Panc1 (cell line): ENCODE measurements around the gene MED12L. TPM values are rescaled to one million over a fixed set of nuclear protein-coding genes. Genes with fewer than 3 reads are reported as not detected.

Source experiments
- ATAC-seq: fragments of 200-7000 bp; cut with Tn5 transposase; 2 replicates; pipeline ENCODE4 v1.9.1; 2020; ENCODE audit warnings: mild to moderate bottlenecking, moderate library complexity
- BruUV-seq: library from RNA; stranded (reverse); fragments of 400-500 nt; replicated peaks from 2 replicates; lab custom pipeline; 2021; lab: Mats Ljungman, UMichigan
- CTCF ChIA-PET: fragments of 300-600 bp; sonication (Branson Sonifier 250); formaldehyde crosslinking; loops from one replicate; lab custom pipeline; 2022; ENCODE audit warnings: antibody characterized with exemption; lab: Charles Lee
- POLR2A ChIA-PET: fragments of 300-600 bp; sonication (Branson Sonifier 250); formaldehyde crosslinking; loops from one replicate; lab custom pipeline; 2022; ENCODE audit warnings: antibody characterized with exemption; lab: Charles Lee
- DNase-seq: peaks from one replicate; pipeline ENCODE4 v3.0.0-alpha.2; 2010; ENCODE audit warnings: low read depth, low spot score
- H3K27ac ChIP-seq: 2 replicates; pipeline ENCODE4 v1.5.1; 2011; ENCODE audit warnings: mild to moderate bottlenecking, low read length, inconsistent platforms
- H3K27me3 ChIP-seq: fragments of 200-500 bp; sonication (Bioruptor generic); 2 replicates; pipeline ENCODE4 v1.6.0; 2014; ENCODE audit warnings: low read length, inconsistent platforms; ENCODE audit not compliant: control insufficient read depth, insufficient read depth
- H3K36me3 ChIP-seq: fragments of 200-500 bp; sonication (Bioruptor generic); 2 replicates; pipeline ENCODE4 v1.5.1; 2014; ENCODE audit warnings: inconsistent platforms, mild to moderate bottlenecking, low read length, moderate library complexity; ENCODE audit not compliant: control insufficient read depth, insufficient read depth
- H3K4me1 ChIP-seq: 2 replicates; pipeline ENCODE4 v1.5.1; 2011; ENCODE audit warnings: inconsistent platforms, mild to moderate bottlenecking, low read length, moderate library complexity; ENCODE audit not compliant: control insufficient read depth, insufficient read depth
- H3K4me3 ChIP-seq, 2 experiments: 2 replicates each; pipeline ENCODE4 v1.5.1; 2011 to 2012; ENCODE audit warnings: low read depth in 2 of 2, low read length in 2 of 2, mild to moderate bottlenecking in 2 of 2, inconsistent platforms in 1 of 2, moderate library complexity in 1 of 2
- H3K9me3 ChIP-seq: fragments of 200-500 bp; sonication (Bioruptor generic); 2 replicates; pipeline ENCODE4 v1.5.1; 2014; ENCODE audit warnings: low read depth, mild to moderate bottlenecking, inconsistent platforms, low read length, moderate library complexity; ENCODE audit not compliant: control insufficient read depth, insufficient read depth
- POLR2AphosphoS5 ChIP-seq: IDR thresholded peaks from 2 replicates; pipeline ENCODE4 v1.6.1; 2012; ENCODE audit warnings: mild to moderate bottlenecking, low read depth, low read length, moderate library complexity
- SIN3A ChIP-seq: IDR thresholded peaks from 2 replicates; pipeline ENCODE4 v1.6.1; 2012; ENCODE audit warnings: low read depth, mild to moderate bottlenecking, low read length, moderate library complexity, borderline replicate concordance; ENCODE audit not compliant: insufficient read depth
- TCF7L2 ChIP-seq: IDR thresholded peaks from 2 replicates; pipeline ENCODE4 v1.6.1; 2011; ENCODE audit warnings: mild to moderate bottlenecking, low read depth, low read length, inconsistent platforms
- in situ Hi-C: cut with HindIII; loops from 2 replicates; pipeline ENCODE4 v1.10.0; 2016; ENCODE audit warnings: low sequenced_read_pairs, low pct_unique_long_range_greater_than_20kb
- intact Hi-C: fragments of 100-400 bp; cut with micrococcal nuclease; formaldehyde crosslinking; loops from one replicate; pipeline ENCODE4 v1.10.0; 2022; ENCODE audit not compliant: unreplicated experiment
- total RNA-seq: library from RNA; stranded (reverse); gene quantifications from one replicate; pipeline ENCODE4 v1.2.1, GENCODE V29; 2021; ENCODE audit not compliant: unreplicated experiment
- TF ChIP-seq, protein P1 (sequence below), 2 experiments: IDR thresholded peaks; 2 replicates each; pipeline ENCODE4 v1.6.1; 2011 to 2012; ENCODE audit warnings: low read depth in 2 of 2, control low read depth in 1 of 2, low read length in 1 of 2, mild to moderate bottlenecking in 1 of 2, moderate library complexity in 1 of 2; ENCODE audit not compliant: insufficient read depth in 1 of 2

The MED12L gene
- total RNA-seq, 1 experiment from 2014 or later, result 2.8 TPM

DNA sequence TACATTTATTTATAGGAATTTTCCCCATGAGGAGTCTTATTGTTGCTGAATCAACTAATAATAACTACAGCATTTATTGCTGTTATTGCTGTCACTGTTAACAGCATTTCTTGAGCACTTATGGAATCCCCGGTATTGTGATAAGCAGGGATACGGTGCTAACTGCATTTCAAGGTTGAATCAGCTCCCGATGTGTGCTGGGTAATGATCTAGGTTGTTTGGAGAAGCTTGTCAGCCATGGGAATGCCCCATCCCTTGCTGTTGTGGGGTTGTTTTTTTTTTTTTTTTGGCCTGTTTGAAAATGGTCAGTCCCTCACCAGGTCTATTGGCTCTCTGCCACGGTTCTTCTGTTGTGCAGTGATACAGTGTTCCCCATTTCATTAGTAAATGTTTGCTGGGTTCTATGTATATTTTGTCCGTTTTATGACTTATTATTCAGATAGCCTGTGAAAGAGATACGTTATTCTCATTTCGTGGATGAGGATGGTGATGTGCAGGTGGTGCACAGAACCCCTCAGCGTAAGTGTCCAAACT lies 48.5 kb downstream of the MED12L start:
- POLR2A ChIA-PET, result interaction anchor here (0.6 kb wide), 1 partner anchor 48 kb away, joined by 6 read pairs; no protein-coding TSS in a partner anchor

DNA sequence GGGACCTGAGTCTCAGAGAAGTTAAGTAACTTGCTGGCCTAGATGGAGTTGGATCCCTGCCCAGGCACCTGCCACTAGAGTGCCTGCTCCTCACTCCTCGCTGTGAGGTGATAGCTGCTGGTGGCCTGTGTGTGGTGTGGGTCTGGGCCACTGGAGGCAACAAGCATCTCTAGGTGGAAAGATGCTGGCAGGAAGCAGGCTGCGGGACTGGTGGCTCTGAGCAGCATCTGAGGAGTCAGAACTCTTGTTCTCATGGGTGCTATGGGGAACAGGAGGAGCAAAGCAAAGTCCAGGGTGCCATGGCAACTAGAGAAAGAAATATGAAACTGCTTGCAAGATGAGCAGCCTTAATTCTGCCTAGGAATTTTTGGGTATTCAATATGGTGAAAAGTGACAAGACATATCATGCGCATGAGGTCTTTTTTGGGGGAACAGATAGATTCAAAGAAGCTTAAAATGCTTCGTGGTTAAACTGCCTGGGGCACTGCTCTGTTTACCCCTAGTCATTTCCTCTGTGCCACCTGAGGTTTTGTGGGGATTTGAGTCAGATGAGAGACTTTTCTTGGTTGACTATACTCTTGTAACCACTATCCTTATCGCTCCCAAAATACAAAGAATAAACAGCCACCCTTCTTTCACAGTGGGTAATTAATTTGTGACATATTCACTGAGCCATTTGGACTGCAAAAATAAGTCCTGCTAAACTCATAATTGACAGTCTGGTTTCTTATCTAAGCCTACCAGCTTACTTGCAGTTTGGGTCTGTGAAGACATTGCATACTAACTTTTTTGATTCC lies 50.3 kb downstream of the MED12L start:
- H3K27ac ChIP-seq, result no peak overlapping the region
- DNase-seq, result no peak
- no TSS peak for BruUV-seq
- no peak overlapping the region for H3K4me3 ChIP-seq
- intact Hi-C loops, result no loop called here
- ChIA-PET CTCF (interaction anchor here (0.9 kb wide), 1 partner anchor 144 kb away, joined by 3 read pairs; no protein-coding TSS in a partner anchor), POLR2A (no interaction called here)
- no peaks in the 10 kb centered on the region for H3K4me1 ChIP-seq
- in situ Hi-C loops, result no loop called here
- H3K9me3 ChIP-seq, result no peaks in the 10 kb centered on the region
- no peaks in the 10 kb centered on the region for H3K36me3 ChIP-seq
- ATAC-seq, result no peak; the same call in 1 of the 2 replicates
- peaks cover 5% of the 10 kb centered on the region; the same call in 1 of the 2 replicates for H3K27me3 ChIP-seq
- TF ChIP-seq SIN3A (no peak), TCF7L2 (no peak), POLR2AphosphoS5 (no peak)
- TF ChIP-seq, protein P1, sequence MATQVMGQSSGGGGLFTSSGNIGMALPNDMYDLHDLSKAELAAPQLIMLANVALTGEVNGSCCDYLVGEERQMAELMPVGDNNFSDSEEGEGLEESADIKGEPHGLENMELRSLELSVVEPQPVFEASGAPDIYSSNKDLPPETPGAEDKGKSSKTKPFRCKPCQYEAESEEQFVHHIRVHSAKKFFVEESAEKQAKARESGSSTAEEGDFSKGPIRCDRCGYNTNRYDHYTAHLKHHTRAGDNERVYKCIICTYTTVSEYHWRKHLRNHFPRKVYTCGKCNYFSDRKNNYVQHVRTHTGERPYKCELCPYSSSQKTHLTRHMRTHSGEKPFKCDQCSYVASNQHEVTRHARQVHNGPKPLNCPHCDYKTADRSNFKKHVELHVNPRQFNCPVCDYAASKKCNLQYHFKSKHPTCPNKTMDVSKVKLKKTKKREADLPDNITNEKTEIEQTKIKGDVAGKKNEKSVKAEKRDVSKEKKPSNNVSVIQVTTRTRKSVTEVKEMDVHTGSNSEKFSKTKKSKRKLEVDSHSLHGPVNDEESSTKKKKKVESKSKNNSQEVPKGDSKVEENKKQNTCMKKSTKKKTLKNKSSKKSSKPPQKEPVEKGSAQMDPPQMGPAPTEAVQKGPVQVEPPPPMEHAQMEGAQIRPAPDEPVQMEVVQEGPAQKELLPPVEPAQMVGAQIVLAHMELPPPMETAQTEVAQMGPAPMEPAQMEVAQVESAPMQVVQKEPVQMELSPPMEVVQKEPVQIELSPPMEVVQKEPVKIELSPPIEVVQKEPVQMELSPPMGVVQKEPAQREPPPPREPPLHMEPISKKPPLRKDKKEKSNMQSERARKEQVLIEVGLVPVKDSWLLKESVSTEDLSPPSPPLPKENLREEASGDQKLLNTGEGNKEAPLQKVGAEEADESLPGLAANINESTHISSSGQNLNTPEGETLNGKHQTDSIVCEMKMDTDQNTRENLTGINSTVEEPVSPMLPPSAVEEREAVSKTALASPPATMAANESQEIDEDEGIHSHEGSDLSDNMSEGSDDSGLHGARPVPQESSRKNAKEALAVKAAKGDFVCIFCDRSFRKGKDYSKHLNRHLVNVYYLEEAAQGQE (IDR thresholded peaks at IDR 0.05; ENCODE audit: insufficient read depth in 1 of 2, low read depth in 2 of 2, low read length in 1 of 2), result no peak

More for the DNA sequence above, 48.5 kb downstream of the MED12L start:
- Histone ChIP-seq H3K36me3 (no peaks in the 10 kb centered on the region), H3K27me3 (peaks cover 5% of the 10 kb centered on the region; the same call in 1 of the 2 replicates), H3K9me3 (no peaks in the 10 kb centered on the region), H3K27ac (no peak overlapping the region), H3K4me1 (no peaks in the 10 kb centered on the region), H3K4me3 (no peak overlapping the region)
- no peak for ATAC-seq
- no TSS peak for BruUV-seq
- CTCF ChIA-PET, result interaction anchor here (0.6 kb wide), 1 partner anchor 19 kb away, joined by 3 read pairs; no protein-coding TSS in a partner anchor
- DNase-seq, result no peak
- intact Hi-C loops, result no loop called here
- TF ChIP-seq, protein P1 (IDR thresholded peaks at IDR 0.05; ENCODE audit: insufficient read depth in 1 of 2, low read depth in 2 of 2, low read length in 1 of 2), result no peak
- no peak for TF ChIP-seq SIN3A
- TF ChIP-seq POLR2AphosphoS5, result no peak
- in situ Hi-C loops, result no loop called here
